ENCODE data around the gene TMEM186.

Gene TMEM186

DNA sequence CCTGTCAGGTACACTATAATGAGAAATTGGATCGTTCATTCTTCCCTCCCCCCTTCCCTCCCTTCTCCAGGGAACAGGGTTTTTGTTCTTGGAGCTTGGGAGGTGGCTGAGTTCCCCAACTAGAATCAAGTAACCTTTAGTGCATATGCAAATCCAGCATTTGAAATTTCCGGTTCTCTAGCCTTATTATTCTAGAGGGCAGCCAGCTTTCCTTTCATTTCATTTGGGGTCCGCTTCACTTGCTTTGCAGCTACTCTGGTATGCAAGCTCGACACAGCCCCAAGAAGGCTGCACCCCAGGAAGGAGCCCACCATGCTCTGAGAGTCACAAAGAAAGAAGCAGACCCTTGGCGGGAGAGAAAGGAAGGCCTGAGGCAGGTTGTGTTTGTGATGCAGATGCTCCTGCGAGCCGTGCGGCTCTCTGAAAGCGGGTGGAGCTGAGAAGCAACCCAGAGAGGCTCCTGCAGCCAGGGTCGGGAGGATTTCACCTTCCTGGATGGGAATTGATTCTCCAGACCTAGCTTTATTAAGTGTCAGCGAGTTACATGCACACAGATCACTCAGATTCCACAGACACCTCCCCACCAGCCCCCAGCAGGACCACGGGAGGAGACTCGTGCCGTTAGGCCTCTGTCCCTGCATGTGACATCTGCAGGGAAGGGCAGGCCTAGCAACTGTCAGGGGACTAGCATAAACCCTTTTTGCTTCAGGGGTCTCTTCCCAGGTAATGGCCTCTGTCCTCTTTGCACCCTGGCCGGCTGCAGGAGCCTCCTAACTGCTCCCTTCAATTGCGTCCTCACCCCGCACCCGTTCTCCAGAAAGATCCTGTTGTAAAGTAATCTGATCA lies 34.7 kb upstream of the TMEM186 start:
- H3K4me3 ChIP-seq (ENCODE audit: low read length): no peak overlapping the region
- TF ChIP-seq, protein P1, sequence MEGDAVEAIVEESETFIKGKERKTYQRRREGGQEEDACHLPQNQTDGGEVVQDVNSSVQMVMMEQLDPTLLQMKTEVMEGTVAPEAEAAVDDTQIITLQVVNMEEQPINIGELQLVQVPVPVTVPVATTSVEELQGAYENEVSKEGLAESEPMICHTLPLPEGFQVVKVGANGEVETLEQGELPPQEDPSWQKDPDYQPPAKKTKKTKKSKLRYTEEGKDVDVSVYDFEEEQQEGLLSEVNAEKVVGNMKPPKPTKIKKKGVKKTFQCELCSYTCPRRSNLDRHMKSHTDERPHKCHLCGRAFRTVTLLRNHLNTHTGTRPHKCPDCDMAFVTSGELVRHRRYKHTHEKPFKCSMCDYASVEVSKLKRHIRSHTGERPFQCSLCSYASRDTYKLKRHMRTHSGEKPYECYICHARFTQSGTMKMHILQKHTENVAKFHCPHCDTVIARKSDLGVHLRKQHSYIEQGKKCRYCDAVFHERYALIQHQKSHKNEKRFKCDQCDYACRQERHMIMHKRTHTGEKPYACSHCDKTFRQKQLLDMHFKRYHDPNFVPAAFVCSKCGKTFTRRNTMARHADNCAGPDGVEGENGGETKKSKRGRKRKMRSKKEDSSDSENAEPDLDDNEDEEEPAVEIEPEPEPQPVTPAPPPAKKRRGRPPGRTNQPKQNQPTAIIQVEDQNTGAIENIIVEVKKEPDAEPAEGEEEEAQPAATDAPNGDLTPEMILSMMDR (conservative IDR thresholded peaks at IDR 0.05; ENCODE audit: low read depth, low read length): no peak
- no peak for DNase-seq (ENCODE audit: low read depth)

DNA sequence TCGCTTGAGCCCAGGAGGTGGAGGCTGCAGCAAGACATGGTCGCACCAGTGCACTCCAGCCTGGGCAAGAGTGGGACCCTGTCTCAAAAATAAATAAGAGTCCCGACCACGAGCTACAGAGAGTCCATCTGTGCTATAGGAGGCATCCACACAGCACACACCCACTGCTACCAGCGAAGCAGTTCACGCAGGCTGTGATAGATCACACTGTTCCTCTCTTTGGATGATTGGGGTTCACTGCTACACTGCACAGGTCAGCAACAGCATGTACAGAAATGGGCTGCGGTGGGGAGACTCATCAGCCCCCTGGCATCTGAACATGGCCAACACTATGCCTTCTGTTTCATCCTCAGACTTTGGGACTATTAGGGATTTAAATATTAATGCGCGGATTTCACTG lies 34.0 kb upstream of the TMEM186 start:
- no peak overlapping the region for H3K4me3 ChIP-seq (ENCODE audit: low read length)
- TF ChIP-seq, protein P1 (conservative IDR thresholded peaks at IDR 0.05; ENCODE audit: low read depth, low read length): no peak
- no peak for DNase-seq (ENCODE audit: low read depth)

DNA sequence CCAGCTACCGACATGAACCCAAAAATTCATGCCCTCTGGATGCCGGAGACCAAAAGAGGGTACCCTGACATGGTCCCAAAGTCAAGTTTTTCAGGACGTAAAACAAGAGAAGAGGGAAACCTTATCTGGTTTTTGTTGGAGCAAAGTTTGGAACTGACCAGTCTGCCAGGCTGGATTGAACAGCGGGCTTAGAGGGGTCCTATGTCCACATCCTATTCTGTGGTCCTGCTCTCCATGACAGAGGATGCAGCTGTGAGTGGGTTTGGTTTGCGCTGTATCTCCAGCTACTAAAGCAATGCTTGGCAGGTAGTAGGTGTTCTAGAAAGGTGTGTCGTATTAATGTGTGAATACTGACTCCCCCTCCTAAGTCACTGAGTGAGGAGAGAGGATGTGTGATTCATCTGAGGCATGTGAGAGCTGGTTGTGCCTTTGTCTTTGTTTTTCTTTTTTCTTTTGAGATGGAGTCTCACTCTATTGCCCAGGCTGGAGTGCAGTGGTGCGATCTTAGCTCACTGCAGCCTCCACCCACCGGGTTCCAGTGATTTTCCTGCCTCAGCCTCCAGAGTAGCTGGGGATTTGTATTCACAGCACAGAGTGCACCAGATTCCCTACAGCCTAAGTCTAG lies 31.2 kb upstream of the TMEM186 start:
- no peak overlapping the region for H3K4me3 ChIP-seq (ENCODE audit: low read length)
- no peak for DNase-seq (ENCODE audit: low read depth)
- TF ChIP-seq, protein P1 (conservative IDR thresholded peaks at IDR 0.05; ENCODE audit: low read depth, low read length): no peak

DNA sequence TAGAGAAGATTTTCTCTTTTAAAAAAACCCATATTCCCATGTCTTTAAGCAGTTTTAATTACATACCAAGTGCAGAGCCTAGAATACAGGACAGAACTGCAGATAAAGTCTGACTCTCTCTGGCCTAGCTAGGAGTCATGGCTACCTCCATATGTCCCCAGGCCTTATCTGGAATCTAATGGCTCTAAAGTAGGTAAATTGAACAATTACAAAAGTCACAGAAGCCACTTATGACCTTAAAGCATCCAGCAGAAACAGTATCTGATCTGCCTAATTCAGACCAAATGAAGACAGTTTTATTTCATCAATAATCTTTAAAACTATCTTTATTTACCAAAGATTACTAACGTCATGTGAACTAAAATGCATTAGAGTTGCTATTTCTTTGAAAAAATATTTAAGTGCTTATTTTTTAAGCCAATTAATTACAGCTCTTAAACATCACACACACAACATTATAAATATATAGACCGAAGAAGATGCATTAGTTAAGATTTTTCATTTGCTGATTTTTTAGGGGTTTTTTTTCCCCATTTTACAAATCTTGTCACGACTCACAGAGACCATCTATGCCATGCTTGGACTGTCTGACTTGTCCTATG lies 28.9 kb upstream of the TMEM186 start:
- TF ChIP-seq, protein P1 (conservative IDR thresholded peaks at IDR 0.05; ENCODE audit: low read depth, low read length): no peak
- no peak overlapping the region for H3K4me3 ChIP-seq (ENCODE audit: low read length)

DNA sequence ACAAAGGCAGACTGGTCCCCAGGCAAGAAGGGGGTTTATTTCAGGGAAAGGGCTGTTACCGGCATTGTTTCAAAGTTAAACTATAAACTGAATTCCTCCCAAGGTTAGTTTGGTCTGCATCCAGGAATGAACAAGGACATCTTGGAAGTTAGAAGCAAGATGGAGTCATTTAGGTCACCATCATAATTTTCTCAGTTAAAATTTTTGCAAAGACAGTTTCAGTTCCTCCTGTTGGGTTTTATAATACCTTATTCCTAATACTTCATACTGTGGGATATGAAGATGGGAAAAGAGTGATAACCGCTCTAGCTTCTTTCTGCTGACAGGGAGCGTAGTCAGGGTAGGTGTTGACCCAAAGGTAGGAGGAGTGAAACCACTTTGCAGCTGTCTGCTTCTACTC lies 25.0 kb upstream of the TMEM186 start:
- no peak for DNase-seq (ENCODE audit: low read depth)
- TF ChIP-seq, protein P1 (conservative IDR thresholded peaks at IDR 0.05; ENCODE audit: low read depth, low read length): no peak
- no peak overlapping the region for H3K4me3 ChIP-seq (ENCODE audit: low read length)

More for the DNA sequence above, 28.9 kb upstream of the TMEM186 start:
- no peak for DNase-seq (ENCODE audit: low read depth)

DNA sequence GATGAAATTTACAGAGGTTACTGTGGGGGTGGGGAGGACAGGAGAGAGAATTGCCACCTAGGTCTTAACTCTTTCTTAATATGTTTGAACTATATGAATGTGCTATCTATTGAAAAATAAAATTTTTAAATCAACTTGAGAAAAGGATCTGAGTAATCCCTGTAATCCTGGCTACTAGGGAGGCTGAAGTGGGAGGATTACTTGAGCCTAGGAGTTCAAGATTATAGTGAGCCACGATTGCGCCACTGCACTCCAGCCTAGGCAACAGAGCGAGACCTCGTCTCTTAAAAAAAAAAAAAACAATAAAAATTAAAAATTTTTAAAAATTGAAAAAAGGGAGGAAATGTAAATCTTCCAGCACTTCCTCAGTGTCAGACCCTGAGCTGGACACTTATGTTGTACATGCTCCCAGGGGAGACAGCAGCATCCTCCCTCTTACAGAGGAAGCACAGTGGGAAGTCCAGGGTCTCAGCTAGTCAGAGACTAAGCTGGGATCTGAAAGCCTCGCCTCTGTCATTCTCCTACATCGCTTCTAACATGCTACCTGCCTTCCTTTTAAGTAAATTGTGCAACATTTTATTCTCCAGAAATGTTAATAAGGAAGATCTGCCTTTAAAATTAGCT lies 22.1 kb upstream of the TMEM186 start:
- DNase-seq (ENCODE audit: low read depth): no peak
- TF ChIP-seq, protein P1 (conservative IDR thresholded peaks at IDR 0.05; ENCODE audit: low read depth, low read length): no peak

More for the DNA sequence above, 22.1 kb upstream of the TMEM186 start:
- no peak overlapping the region for H3K4me3 ChIP-seq (ENCODE audit: low read length)

Measured in retinal pigment epithelial cell (primary cell).